ENCODE results near the gene ZNF202.

ZNF202 gene

GRCh38 chr11:123682696-123683410 is 58.6 kb downstream of the ZNF202 start:
- no peak for DNase-seq (ENCODE audit: low spot score)

DNA sequence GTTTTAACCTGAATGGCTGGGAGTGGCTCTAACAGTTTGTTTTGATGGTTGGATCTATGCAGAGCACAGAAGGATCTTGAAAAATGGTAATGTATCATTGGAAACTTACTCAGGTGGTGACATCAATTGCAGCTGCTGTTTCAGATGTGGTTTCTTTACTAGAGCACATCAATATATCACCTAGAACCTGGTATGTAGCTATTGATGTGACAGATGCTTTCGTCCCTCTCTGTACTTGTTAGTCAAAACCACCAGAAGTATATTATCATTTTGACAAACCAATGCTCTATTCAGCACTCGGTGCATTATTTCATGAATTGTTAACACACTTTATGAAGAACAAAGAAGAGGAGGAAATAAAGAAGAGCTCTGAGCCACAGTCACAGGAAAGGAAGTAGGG is 60.4 kb downstream of the ZNF202 start:
- DNase-seq (ENCODE audit: low spot score), result no peak

DNA sequence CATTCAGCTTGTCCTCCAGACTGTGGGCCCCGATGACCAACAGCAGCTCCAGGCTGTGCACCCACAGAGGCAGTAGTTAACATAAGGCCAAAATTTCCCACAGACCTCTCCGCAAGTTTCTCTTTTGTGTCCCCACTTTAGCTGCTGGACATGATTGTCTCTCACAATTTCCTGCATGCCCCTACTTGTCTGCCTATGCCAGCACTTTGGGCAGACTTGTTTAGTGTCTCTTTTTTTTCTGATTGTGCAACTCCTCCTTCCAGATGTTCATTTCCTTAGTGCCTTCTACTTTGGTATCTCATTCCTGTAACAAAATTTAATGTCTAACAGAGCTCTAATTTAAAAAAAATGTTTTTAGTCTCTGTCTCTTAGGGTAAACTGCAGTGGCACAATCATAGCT is 63.2 kb downstream of the ZNF202 start:
- no peak for DNase-seq (ENCODE audit: low spot score)

- no peak for DNase-seq (ENCODE audit: low spot score)
Measured at GRCh38 chr11:123677510-123677909, 64.0 kb downstream of the ZNF202 start.

- no peak for DNase-seq (ENCODE audit: low spot score)
Measured at GRCh38 chr11:123674297-123674696, 67.2 kb downstream of the ZNF202 start.
